Activated T-cell treated with anti-CD3 and anti-CD28 coated beads for 48 hours (primary cell): ENCODE data around the gene WNT7B.

ENCODE experiments used
- DNase-seq: peaks from one replicate; pipeline ENCODE4 v3.0.0-alpha.2; 2020; ENCODE audit warnings: low read depth

WNT7B gene

DNA sequence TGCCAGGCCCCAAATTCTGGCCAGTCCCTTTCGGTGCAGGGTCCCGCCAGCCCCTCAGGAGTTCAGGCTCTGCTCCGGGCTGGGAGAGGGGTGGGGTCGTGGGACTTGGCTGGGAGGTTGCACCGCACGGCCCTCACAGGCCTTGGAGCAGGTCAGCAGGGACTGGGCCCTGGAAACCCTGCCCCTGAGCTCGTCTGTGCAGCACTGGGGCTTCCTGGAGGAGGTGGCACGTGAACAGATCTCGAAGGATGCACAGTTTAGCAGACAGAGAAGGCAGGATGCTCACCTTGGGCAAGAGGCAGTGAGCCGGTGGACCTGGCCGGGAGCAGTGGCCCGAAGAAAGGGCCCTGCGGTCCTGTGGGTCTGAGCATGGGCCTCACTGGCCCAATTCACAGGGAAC is 70.0 kb downstream of the WNT7B start:
- DNase-seq: no peak

DNA sequence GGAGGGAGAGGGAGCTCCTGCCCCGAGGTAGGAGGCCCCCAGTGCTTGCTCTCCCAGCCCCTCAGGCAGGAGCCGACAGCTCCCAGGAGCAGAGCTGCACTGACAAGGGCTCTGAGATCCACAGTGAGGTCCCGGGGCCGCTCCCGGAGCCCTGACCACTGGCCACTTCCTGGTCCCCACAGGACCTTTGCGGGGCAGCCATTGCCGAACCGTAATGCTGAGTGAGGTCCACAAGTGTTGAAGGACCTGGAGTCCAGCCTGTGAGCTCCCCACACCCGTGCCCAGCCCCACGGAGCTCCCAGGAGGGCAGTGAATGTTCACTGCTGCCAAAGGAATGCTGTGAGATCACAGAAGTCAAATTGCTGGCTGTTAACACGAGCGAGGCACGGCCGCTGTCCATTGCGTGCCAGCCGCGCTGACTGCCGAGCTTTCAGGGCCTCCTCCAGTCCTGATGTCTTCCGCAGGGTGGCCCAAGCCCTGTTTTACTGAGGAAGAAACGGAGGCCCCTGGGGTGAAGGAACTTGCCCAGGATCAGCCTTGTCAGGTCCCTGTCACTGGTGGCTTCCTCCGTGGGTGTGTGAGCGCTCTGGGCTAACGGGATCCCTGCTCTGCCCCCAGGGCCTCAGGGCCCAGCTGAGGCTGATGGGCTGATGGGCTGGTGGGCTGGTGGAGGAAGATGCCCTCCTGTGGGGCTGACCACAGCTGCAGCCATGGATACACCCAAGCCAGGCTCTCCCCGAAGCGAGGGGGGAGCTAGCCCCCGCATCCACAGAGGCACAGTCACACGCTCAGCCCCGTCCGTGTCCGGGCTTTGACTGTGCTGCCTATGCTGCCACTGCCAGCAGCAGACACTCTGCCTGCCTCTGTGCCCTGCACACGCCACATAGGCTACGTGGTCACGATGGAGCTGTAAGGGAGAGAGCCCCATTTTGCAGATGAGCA is 70.8 kb downstream of the WNT7B start:
- DNase-seq: no peak

DNA sequence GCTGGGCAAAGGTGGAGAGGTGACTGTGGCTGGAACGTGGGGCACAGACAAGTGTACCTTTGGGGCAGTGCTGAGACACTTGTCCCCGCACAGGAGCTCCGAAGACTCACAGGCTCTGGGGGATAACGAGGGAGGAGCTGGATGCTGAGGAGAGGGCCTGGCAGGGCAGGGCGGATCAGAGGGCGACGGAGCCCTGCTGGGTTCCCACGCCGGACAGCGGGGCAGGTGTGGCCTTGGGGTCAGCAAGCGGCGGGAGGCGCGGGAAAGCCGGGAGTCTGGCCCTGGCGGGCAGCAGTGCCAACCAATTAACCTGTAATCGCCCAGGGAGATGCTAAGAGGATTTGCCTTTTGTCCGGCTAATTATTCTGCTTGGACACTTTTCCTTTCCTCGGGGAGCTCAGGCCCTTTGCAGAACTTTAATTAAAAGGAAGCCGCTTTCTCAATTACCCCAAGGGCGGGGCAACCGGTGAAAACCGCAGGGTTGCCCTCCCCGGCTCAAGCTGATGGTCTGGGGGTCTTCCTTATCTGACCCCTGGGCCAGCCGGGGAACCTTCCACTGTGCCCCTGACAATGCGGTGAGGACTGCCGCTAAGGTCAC is 71.5 kb downstream of the WNT7B start:
- DNase-seq: no peak

DNA sequence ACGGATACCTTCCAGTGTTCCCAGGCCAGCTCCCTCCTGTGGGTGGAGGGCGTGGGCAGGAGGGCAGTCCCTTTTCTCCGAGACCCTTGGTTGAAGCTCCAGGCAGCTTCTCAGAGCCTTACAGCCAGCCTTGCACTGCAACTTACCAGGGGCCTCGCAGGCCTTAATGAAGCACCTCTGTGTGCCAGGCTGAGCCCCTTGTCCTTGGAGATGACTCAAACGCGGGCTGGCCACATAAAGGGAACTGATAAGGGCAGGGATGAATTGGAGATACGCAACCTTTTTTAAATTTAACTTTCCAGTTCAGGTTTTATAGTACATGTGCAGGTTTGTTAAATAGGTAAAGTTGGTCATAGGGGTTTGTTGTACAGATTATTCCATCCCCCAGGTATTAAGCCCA is 72.7 kb downstream of the WNT7B start:
- DNase-seq: no peak

DNA sequence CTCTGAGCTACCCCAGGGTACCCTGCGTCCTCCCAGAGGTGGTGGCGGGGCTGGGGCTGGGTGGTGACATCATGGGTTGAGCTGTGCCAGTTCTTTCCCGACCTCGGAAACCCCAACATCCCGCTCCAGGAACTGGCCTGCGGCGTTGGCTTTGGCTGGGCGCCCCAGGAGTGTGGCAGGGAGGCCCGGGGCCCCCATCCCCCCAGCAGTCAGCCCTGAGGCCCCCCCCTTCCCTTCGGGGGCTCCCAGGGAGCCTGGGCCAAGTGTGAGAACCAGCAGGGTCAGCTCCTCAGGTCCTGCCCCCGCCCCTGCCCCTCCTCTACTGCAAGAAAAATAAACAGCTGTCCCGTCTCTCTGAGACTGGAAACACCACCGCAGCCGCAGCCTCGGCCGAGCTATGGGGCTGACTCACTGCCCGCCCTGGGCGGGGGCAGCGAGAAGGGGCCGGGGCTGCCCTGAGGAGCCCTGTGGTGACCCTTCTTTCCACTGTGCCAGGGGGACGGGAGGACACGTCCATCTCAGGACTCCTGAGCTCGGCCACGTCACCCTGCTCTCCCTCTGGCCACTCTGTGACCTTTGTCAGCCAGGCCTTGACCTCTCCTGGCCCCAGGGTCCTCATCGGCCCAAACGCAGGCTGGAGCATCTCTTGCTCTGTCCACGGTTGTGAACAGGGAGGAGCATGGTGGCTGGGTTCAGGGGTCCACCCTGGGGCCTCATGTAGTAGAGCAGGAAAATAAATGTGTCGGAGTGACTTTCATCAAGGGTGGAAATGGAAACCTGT is 73.4 kb downstream of the WNT7B start:
- no peak for DNase-seq

DNA sequence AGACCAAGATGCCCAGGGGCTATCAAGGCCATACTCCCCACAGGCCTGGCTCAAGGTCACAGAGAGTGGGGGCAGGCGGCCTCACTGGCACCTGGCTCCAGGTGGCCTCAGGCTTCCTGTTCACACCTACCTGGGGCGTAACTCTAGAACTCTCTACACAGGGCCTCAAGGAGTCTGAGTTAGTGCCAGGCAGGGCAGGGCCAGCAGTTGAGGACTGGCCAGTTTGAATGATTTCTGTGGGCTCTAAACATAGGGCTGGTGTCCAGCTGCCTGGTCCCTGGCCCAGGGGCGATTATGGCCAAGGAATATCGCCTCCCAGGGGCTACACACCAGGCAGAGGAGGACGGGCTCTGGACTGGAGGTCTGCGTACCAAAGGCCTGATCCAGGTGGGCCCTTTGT is 79.2 kb downstream of the WNT7B start:
- no peak for DNase-seq

DNA sequence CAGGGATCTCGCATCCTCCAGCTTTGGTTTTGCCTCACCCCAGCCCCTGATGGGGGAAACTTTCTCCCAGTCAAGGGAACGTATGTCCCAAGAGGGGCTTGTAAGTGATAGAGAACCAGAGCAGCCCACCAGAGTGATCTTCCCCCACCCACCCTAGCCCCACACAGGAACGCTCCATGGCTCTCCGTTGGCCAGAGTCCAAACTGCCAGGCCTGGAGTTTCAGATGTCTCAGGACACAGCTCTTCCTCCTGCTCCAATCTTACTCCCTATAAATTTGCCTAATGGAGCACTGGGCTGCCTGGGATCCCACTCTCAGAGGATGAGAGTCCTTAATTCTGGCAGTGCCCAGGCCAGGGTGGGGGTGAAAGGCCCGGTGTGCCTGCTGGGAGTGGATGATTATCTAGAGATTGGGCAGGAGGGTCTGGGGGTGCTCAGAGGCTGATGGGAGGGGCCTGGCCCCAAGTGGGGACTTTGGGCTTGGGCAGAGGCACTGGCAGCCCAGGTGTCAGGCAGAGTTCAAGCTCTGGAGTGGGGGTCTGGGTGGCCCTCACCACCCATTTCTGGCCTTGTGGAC is 79.9 kb downstream of the WNT7B start:
- DNase-seq: no peak

DNA sequence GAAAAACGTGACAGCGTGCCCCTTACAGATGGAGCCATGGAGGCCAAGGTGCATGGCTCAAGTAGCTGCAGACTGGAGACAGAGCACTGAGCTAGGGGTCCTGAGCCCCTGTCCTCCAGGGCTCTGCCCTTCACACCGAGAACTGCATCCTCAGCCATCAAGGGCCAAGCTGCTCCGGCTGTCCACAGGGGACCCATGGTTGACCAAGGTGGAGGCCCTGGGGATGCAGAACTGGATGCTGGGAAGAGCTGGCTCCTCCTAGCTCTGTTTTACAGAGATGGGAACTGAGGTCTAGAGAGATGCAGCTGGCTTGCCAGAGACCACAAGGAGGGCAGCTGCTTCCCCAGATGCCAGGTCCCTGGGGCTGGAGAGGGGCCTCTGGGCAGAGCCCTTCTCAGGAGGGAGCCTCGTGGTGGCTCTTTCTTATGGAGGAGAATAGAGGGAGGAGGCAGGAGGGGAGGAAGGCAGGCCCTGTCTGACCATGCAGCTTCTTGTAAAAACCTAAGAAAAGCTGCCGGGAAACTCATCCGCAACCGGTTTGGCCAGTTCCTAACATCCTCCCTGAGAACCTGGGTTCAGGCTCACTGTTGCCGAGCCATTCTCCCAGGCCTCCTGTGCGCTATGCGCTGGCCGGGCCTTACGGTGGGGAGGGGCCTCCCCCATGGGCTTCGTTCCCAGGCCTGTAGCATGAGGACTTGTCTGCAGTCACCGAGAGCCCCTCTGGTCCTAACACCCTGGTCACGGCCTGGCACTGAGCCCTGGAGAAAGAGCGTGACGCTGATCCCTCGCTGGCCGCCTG is 80.6 kb downstream of the WNT7B start:
- DNase-seq: no peak

DNA sequence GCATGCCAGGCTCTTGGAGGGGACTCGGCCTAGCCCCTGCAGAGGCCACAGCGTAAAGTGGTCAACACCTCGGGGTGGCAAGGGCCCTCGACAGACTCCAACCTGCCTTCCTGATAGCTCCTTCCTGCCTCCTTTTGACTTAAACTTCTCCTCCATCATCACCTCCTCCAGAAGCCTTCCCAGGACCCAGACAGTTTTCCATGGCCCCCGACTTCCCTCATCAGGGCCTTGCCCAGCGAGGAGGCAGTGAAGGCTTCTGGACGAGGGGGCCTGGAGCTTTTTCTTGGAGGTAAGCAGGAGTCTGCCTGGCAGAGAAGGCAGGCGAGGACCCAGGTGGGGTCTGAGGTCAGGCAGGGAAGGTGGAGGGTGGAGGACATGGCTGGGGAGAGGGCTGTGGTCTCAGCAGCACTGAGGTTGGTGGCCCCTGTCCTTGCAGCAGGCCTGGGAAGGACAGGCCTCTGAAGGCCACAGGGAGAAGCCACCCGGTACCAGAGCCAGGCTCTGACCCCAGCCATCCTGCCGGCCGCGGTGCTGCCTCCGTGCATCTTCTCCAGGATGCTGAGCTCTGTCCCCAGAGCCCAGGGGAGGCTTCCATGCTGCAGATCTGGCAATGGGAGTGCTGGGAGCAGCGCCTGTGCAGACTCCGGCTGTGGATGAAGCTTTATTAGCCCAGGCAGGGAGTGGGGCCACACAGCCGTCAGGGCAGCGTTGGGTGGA is 81.4 kb downstream of the WNT7B start:
- DNase-seq: no peak

DNA sequence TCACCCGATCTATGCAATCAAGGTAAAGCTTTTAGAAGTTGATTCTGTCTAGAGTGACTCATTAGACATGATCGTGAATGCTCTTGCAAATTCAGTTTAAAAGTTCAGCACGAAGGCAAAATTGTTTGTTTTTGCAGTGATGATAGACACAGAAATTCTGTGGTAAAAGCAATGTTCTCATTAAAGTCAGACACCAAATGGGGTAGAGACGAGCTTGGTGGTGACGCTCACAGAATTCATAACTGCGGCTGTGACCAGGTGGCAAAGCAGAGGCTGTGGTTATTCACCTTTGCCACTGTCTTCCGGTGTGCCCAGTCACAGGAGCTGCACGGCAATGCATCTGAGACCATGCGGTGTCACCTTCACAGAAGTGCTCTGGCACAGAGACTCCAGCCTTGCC is 83.4 kb downstream of the WNT7B start:
- DNase-seq: no peak

DNA sequence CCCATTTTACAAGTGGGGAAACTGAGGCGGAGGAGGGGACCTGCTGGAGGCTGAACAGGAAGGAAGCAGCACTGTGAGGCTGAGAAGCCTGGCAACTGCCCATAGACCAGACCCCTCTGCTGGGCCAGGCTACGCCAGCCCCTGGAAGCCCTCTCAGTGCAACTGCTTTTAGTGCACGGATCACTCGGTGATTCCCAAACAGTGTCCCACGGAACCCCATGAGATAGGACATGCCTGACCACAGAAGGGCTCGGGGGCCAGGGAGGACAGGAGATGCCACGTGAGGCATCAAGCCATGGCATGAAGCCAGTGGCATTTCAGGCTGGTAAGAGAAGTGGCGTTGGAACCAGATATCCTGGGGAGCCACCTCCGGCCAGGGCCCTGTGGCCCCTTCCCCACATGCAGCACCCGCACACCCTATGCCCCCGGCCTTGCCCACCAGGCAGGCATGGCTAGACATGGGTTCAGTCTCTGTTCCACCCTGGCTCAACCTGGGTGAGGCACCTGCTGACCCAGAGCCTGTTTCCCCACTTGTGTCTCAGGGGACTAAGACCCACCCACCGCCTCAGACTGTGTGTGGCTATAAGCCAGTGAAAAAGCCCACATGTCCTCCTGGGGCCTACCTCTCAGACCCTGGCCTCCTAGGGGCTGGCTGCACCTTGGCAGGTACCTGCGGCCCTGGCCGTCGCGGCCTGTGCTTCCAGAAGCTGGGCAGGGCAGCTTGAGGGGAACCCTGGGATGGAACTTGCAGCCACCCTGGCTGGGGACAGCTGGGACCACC is 84.1 kb downstream of the WNT7B start:
- no peak for DNase-seq

DNA sequence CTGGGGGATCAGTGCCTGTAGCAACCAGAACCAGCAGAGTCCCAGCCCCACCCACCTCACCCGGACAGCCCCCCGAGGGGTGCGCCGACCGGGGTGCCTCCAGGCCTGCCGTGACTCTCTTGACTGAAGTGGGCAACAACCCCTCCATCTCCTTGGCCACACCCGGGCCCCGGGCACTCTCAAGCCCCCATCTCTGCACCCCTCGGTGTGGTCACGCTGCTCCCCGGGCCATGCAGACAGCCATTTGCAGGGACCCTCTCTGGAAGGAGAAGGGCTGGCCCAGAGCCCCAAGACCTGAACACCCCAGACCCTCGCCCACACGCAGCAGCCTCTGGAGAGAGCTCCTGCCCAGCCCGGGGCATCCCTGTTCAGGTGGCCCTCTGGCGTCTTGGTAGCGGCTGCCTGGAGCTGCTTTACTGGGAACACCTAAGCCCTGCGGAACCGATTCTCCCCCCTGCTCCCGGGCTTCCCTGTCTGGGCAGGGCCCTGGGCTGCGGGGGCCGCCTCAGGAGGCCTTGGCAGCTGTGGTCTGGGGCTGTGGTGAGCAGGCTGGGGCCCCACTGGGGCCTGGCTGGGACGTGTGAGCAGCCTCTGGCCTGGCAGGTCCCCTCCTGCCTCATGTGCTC is 84.9 kb downstream of the WNT7B start:
- DNase-seq: no peak

DNA sequence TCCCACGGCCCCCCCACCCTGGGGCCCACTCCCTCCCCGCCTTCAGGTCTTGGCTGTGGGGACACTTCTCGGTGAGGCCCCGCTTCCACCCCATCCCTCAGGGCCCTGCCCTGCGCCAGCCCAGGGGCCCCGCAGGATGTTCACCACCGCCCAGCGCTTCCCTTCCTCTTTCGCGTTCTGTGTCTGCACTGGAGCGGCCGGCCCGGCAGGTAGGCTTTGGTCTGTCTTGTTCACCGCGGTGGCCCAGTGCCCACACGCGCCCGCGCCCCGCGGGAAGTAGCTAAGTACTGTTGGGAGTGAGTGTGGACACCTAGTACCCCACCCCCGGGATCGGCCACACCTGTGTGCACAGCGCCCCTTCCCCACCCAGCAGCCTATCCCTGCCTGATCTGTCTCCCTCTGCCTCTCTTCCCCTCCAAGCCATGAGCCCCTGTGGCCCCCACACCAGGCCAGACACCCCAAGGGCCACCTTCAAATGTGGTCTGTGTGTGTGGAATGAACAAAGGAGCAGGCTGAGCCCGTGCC is 85.4 kb downstream of the WNT7B start:
- no peak for DNase-seq

DNA sequence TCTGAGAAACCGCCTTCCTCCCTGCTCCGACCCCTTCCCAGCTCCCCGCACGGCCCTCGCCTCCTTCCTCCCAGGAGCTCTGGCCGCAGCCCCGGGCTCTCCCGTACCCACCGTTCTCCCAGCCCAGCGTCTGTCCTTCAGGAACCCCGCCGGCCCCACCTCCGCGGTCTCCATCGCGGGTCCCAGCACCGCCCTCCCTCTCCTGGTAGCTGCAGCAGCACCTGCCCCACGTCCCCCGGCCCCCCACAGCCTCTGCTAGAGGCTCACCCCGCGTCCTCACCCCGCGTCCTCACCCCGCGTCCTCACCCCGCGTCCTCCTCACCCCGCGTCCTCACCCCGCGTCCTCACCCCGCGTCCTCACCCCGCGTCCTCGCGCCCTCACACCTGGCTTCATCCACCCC is 85.9 kb downstream of the WNT7B start:
- DNase-seq: no peak

DNA sequence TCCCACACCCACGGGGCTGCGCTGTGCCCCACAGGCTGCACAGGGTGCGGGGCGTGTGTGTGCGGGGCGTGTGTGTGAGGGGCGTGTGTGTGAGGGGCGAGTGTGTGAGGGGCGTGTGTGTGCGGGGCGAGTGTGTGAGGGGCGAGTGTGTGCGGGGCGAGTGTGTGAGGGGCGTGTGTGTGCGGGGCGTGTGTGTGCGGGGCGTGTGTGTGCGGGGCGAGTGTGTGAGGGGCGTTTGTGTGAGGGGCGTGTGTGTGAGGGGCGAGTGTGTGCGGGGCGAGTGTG is 86.7 kb downstream of the WNT7B start:
- DNase-seq: no peak

DNA sequence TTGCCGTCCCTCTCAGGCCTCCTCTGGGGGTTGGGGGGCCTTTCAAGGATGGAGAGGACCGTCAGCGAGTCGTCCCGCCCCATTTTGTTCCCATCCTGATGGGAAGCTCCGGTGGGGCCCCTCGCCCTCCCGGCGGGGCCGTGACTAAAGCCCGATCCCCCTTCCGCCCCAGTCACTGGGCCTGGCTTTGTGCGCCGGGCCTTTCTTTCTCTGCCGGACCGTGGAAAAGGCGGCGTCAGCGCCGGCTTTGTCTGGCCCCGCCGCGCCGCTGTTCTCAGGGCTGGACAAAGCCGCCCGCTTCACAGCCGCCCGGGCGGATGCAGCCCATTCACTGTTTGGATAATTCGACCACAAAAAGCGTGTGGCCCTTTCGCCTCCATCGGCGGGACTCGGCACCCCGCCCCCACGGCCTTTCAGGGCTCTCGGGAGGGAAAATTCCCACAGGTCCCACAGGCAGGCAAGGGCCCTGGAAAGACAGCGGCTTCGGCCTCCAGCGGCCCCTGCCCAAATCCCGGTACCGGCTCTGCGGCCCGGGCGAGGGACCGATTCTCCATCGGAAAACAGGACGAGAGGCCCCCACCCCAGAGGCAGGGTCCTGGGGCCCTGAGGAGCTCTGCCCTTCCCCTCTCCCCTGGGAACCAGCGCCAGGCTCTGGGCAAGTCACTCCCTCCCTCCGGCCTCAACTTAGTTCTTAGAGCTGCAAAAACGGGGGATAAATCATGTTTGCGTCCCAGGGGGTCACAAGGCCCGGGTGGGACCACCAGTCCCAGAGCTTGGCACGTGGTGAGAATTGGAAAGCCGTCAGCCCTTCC is 87.2 kb downstream of the WNT7B start:
- DNase-seq: no peak

DNA sequence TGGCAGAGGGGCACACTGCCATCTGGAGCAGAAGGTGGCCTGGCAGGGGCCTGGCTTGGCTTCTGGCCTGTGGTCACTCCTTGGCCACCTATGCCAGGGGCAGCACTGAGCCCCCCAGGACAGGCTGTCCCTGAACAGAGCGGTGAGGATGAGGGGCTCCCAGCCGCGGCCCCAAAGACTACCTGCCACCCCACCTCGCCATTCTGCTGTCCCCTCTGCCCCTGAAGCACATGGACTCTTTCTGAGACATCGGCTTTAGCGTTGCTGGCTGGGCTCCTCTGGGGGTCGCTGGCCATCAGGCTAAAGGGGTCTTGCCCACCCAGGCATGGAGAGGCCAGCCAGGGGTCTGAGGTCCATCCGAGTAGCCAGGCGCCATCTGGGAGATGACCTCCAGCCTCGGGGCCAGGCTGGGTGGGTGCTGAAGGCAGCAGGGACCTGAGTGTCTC is 87.8 kb downstream of the WNT7B start:
- DNase-seq: no peak

DNA sequence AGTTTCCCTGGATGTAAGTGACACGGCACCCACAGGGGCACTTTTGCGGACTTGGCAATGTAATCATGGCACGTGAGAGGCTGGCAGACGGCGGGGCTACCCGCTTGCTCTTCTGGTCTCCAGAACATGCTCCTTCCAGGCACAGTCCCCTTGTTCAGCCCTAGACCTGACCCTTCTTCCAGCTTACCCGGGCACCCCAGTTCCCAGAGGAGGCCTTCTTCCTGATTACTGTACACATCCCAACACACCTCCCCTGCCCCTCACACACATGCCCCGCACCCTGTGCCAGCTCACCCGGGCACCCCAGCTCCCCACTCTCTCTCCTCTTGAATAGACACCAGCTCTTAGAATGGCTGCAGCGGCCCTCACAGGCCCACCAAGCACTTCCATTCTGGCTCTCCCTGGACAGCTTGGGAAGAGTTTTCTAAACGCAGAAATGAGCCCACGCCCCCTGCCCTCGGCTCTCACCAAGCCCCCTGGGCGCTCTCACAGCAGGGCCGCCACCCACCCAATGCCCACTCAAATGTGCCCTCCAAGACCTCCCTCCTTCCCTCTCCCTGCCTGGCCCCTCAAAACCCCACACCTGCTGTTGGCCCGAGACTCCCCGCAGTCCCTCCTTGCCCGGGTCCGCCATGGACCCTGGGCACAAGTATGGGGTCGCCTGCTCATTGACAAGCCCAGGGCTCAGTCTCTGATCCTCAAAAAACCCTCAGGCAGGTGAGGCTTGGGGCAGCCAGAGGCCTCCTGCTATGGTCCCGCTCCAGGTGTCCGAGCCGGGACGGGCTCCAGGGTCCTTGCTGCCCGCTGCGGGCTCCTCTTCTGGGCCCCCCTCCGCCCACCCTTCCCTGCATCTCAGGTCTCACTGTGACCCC is 88.5 kb downstream of the WNT7B start:
- no peak for DNase-seq
